ENCODE measurements around the gene GNAT1. TPM values are rescaled to one million over a fixed set of nuclear protein-coding genes. Genes with fewer than 3 reads are reported as not detected.
"Not testable (repeated sequence)": the region's sequence is repeated elsewhere in the genome, so short reads cannot be mapped to it uniquely, and the experiment has no call there.

The GNAT1 gene
- total RNA-seq, 1 donor from 2014 or later = not detected

- no peak for DNase-seq (ENCODE audit: low read depth)
- no peaks in the 10 kb centered on the region for H3K36me3 ChIP-seq (ENCODE audit: control insufficient read depth, insufficient read depth, low read length)
- H3K27me3 ChIP-seq (ENCODE audit: control insufficient read depth, insufficient read depth, low read length) = peaks cover 44% of the 10 kb centered on the region
- TF ChIP-seq CTCF (IDR thresholded peaks at IDR 0.05; ENCODE audit: insufficient read depth, low read length, poor library complexity, severe bottlenecking) = no peak
- H3K4me3 ChIP-seq (ENCODE audit: low read depth, low read length) = no peak overlapping the region
Observed at GRCh38 chr3:50207359-50208042, 16.1 kb downstream of the GNAT1 start.

DNA sequence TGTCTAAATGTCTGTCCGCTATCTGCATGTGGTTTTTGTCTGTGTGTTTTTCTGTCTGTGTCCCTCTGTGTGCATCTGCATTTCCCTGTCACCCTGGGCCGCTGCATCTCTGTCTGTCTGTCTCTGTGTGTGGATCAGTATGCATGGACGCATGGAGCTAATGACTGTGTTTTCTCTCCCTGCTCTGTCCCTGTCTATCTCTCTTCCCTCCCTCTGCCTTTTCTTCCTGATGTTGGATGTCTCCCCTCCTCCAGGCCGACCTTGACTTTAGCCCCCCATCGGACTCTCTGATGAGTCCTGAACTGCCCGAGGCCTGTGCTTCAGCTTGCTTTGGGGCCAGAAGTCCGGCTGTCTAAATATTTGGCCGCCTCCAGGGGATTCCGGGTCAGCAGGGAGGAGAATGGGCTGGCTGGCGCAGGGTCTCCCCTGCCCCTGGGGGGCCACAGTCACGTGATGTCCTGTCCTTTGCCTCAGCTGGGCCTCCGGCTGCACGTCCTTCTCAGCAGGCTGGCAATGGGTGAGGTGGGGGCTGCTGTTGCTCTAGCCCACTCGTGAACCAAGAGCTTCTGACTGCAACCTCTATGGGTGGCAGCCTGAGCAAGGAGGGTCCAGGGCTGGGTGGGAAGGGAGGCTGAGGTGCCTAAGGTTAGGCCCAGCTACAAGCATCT is 17.4 kb downstream of the GNAT1 start:
- no peak for DNase-seq (ENCODE audit: low read depth)
- H3K36me3 ChIP-seq (ENCODE audit: control insufficient read depth, insufficient read depth, low read length) = no peaks in the 10 kb centered on the region
- no peak overlapping the region for H3K4me3 ChIP-seq (ENCODE audit: low read depth, low read length)
- H3K27me3 ChIP-seq (ENCODE audit: control insufficient read depth, insufficient read depth, low read length) = peaks cover 34% of the 10 kb centered on the region
- no peak for TF ChIP-seq CTCF (IDR thresholded peaks at IDR 0.05; ENCODE audit: insufficient read depth, low read length, poor library complexity, severe bottlenecking)

- no peak for TF ChIP-seq CTCF (IDR thresholded peaks at IDR 0.05; ENCODE audit: insufficient read depth, low read length, poor library complexity, severe bottlenecking)
- DNase-seq (ENCODE audit: low read depth) = no peak
- no peaks in the 10 kb centered on the region for H3K36me3 ChIP-seq (ENCODE audit: control insufficient read depth, insufficient read depth, low read length)
- no peak overlapping the region for H3K4me3 ChIP-seq (ENCODE audit: low read depth, low read length)
- H3K27me3 ChIP-seq (ENCODE audit: control insufficient read depth, insufficient read depth, low read length) = peaks cover 22% of the 10 kb centered on the region
Observed at GRCh38 chr3:50210176-50210509, 18.7 kb downstream of the GNAT1 start.

DNA sequence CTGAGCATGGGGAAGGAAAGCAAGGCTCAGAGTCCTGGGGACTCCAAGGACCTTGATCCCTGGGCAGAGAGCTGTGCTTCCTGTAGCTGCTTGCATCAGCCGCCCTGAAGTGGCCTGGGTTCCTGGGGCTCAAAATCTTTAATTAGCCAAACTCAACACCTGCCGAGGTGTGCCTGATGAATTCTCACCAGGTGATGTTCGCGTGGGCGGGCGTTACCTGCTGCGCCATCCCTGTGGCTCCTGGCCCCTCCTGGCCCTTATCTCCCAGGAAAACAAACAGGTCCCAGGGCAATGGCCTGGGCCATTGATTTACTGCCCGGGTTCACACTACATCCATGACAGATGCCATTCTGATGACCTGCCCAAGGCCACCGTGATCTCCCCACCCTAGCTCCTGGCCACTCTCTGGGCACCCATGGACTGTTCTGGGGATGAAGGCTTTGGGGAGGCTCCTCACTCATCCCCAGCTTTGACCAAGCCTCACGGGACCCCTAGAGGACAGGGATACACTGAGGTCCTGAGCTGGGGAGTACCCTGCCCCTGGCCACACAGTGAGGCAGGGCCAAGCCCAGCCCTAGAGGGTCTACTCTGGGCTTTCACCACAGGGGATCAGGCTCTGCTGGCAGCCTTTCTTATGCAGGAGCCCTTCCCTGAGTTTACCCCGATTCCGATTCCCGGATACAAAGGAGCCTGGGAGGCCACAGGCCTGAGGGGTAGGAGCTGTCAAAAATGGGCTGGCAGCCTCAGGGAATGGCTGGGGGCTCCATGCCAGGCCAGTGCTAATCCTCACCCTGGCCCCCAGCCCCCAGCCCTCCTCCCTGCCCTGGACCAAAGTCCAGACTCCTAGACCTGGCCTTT is 19.3 kb downstream of the GNAT1 start:
- Histone ChIP-seq H3K4me3 (ENCODE audit: low read depth, low read length) (no peak overlapping the region), H3K36me3 (ENCODE audit: control insufficient read depth, insufficient read depth, low read length) (no peaks in the 10 kb centered on the region), H3K27me3 (ENCODE audit: control insufficient read depth, insufficient read depth, low read length) (peaks cover 20% of the 10 kb centered on the region)
- TF ChIP-seq CTCF (IDR thresholded peaks at IDR 0.05; ENCODE audit: insufficient read depth, low read length, poor library complexity, severe bottlenecking) = no peak
- DNase-seq (ENCODE audit: low read depth) = no peak

DNA sequence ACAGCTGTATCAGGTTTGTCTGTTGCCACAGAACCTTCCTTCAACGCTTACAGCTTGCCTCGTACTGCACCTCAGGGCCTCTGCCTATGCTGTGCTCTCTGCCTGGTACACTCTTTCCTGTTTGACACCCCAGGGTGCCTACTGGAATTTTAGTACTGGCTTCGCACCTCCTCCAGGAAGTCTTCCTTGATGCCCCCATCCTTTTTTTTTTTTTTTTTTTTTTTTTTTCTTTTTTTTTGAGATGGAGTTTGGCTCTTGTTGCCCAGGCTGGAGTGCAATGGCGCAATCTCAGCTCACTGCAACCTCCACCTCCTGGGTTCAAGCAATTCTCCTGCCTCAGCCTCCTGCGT is 19.9 kb downstream of the GNAT1 start:
- DNase-seq (ENCODE audit: low read depth); H3K4me3 ChIP-seq (ENCODE audit: low read depth, low read length); H3K36me3 ChIP-seq (ENCODE audit: control insufficient read depth, insufficient read depth, low read length): not testable (repeated sequence)
- peaks cover 14% of the 10 kb centered on the region for H3K27me3 ChIP-seq (ENCODE audit: control insufficient read depth, insufficient read depth, low read length)

GRCh38 chr3:50211930-50212329 is 20.5 kb downstream of the GNAT1 start:
- Histone ChIP-seq H3K27me3 (ENCODE audit: control insufficient read depth, insufficient read depth, low read length) (peaks cover 8% of the 10 kb centered on the region), H3K4me3 (ENCODE audit: low read depth, low read length) (no peak overlapping the region), H3K36me3 (ENCODE audit: control insufficient read depth, insufficient read depth, low read length) (no peaks in the 10 kb centered on the region)
- TF ChIP-seq CTCF (IDR thresholded peaks at IDR 0.05; ENCODE audit: insufficient read depth, low read length, poor library complexity, severe bottlenecking) = no peak
- peak; percentile 34 for DNase-seq (ENCODE audit: low read depth)

Measured in kidney epithelial cell (primary cell).